Measurements from ENCODE around the gene IDH3A. TPM values are rescaled to one million over a fixed set of nuclear protein-coding genes. Genes with fewer than 3 reads are reported as not detected.

Gene IDH3A
- total and polyA plus RNA-seq, 7 donors = 154 to 309 (median 209) TPM

- ATAC-seq = no peak
- intact Hi-C loops (cut with DNase I) = no loop called here
- H3K4me1 ChIP-seq = peaks cover 11% of the 10 kb centered on the region
- H3K36me3 ChIP-seq (ENCODE audit: insufficient read depth in 1 of 2, low read depth in 1 of 2) = peaks cover 12 to 65% of the 10 kb centered on the region in 2 donors
- no peak overlapping the region for H3K4me3 ChIP-seq
- no peaks in the 10 kb centered on the region for H3K27me3 ChIP-seq (ENCODE audit: insufficient read depth in 3 of 3, low read length in 2 of 3)
- 97 to 98% (median 97%) methylated on average over 9 of the region's 9 CpGs for WGBS, 3 donors
- H3K27ac ChIP-seq = peak overlapping the region; percentile 56
- no peak for DNase-seq
- TF ChIP-seq, protein P1, sequence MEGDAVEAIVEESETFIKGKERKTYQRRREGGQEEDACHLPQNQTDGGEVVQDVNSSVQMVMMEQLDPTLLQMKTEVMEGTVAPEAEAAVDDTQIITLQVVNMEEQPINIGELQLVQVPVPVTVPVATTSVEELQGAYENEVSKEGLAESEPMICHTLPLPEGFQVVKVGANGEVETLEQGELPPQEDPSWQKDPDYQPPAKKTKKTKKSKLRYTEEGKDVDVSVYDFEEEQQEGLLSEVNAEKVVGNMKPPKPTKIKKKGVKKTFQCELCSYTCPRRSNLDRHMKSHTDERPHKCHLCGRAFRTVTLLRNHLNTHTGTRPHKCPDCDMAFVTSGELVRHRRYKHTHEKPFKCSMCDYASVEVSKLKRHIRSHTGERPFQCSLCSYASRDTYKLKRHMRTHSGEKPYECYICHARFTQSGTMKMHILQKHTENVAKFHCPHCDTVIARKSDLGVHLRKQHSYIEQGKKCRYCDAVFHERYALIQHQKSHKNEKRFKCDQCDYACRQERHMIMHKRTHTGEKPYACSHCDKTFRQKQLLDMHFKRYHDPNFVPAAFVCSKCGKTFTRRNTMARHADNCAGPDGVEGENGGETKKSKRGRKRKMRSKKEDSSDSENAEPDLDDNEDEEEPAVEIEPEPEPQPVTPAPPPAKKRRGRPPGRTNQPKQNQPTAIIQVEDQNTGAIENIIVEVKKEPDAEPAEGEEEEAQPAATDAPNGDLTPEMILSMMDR (IDR thresholded peaks at IDR 0.05) = no peak
- no peaks in the 10 kb centered on the region for H3K9me3 ChIP-seq
Observed at GRCh38 chr15:78171864-78172472, 22.8 kb downstream of the IDH3A start.

DNA sequence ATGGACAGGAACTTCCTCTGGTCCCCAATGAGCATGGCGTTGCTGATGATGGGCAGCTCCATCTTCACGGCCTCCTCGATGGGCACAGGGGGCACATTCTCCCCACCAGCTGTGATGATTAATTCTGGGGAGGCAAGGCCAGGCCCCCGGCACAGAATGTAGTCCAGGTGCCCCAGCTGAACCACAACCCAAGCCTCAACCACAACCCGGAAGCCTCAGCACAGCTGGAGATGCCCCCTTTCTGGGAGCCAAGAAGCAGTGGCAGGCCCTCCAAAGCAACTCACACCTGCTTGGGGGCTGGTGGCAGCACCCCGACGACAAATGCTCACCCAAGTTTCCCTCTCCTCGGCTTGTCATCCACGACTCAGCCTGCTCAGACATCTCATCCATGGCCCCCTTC, 25.2 kb downstream of the IDH3A start:
- H3K27ac ChIP-seq = no peak overlapping the region
- WGBS, 3 donors = 61 to 75% (median 64%) methylated on average over 5 to 9 of the region's 9 CpGs
- H3K27me3 ChIP-seq (ENCODE audit: insufficient read depth in 3 of 3, low read length in 2 of 3) = no peaks in the 10 kb centered on the region
- H3K4me1 ChIP-seq = peaks cover 11% of the 10 kb centered on the region
- intact Hi-C loops (cut with DNase I) = no loop called here
- DNase-seq (no peak), ATAC-seq (no peak)
- H3K4me3 ChIP-seq = no peak overlapping the region
- H3K36me3 ChIP-seq (ENCODE audit: insufficient read depth in 1 of 2, low read depth in 1 of 2) = peaks cover 4 to 41% of the 10 kb centered on the region in 2 donors
- TF ChIP-seq, protein P1 (IDR thresholded peaks at IDR 0.05) = no peak
- no peaks in the 10 kb centered on the region for H3K9me3 ChIP-seq

- DNase-seq (no peak), ATAC-seq (no peak)
- intact Hi-C loops (cut with DNase I) = loop anchor here in 1 of 2 donors (5.0 kb wide), 1 partner anchor 67 kb away; no protein-coding TSS in a partner anchor
- Histone ChIP-seq H3K4me3 (no peak overlapping the region), H3K27me3 (ENCODE audit: insufficient read depth in 3 of 3, low read length in 2 of 3) (no peaks in the 10 kb centered on the region), H3K36me3 (ENCODE audit: insufficient read depth in 1 of 2, low read depth in 1 of 2) (peaks cover 2 to 32% of the 10 kb centered on the region in 2 donors), H3K27ac (no peak overlapping the region), H3K4me1 (peaks cover 10% of the 10 kb centered on the region), H3K9me3 (no peaks in the 10 kb centered on the region)
- WGBS, 3 donors = 6 to 60% (median 29%) methylated on average over 2 of the region's 2 CpGs
- TF ChIP-seq, protein P1 (IDR thresholded peaks at IDR 0.05) = no peak
Observed at GRCh38 chr15:78175330-78175729, 26.2 kb downstream of the IDH3A start.

GRCh38 chr15:78177447-78177873, 28.3 kb downstream of the IDH3A start:
- Histone ChIP-seq H3K27ac (no peak overlapping the region), H3K36me3 (ENCODE audit: insufficient read depth in 1 of 2, low read depth in 1 of 2) (peaks cover 0 to 10% of the 10 kb centered on the region in 2 donors), H3K27me3 (ENCODE audit: insufficient read depth in 3 of 3, low read length in 2 of 3) (no peaks in the 10 kb centered on the region), H3K9me3 (no peaks in the 10 kb centered on the region), H3K4me3 (no peak overlapping the region), H3K4me1 (no peaks in the 10 kb centered on the region)
- intact Hi-C loops (cut with DNase I) = loop anchor here (1.0 to 5.0 kb wide), 2 partner anchors 64 to 65 kb away; no protein-coding TSS in a partner anchor
- 14 to 24% (median 16%) methylated on average over 12 of the region's 12 CpGs for WGBS, 3 donors
- peak; percentile 55 to 83 (median 64) for ATAC-seq
- TF ChIP-seq, protein P1 (IDR thresholded peaks at IDR 0.05) = peak; percentile 64
- DNase-seq = peak in 1 of 2 donors; percentile 68

All from psoas muscle (tissue), 8 donors.